Immature natural killer cell (primary cell): ENCODE results near the gene UFSP2. TPM values are rescaled to one million over a fixed set of nuclear protein-coding genes. Genes with fewer than 3 reads are reported as not detected.

Experiments used
- DNase-seq, 3 donors: peaks; one replicate each; pipeline ENCODE4 v3.0.0; 2022; ENCODE audit warnings: mixed read lengths in 1 of 3
- H3K27ac Mint-ChIP-seq, 6 donors: one replicate each; pipeline ENCODE4 v1.8.0; 2020; ENCODE audit warnings: mixed read lengths in 6 of 6, mild to moderate bottlenecking in 5 of 6, inconsistent platforms in 4 of 6, moderate library complexity in 3 of 6
- H3K27me3 Mint-ChIP-seq, 3 donors: one replicate each; pipeline ENCODE4 v1.8.0; 2020 to 2021; ENCODE audit warnings: low read depth in 3 of 3, mild to moderate bottlenecking in 3 of 3, mixed read lengths in 3 of 3, moderate library complexity in 3 of 3, inconsistent platforms in 1 of 3
- H3K36me3 Mint-ChIP-seq, 3 donors: one replicate each; pipeline ENCODE4 v1.8.0; 2020; ENCODE audit warnings: mixed read lengths in 3 of 3, inconsistent platforms in 2 of 3, mild to moderate bottlenecking in 2 of 3
- H3K4me1 Mint-ChIP-seq, 2 donors: one replicate each; pipeline ENCODE4 v1.8.0; 2020; ENCODE audit warnings: inconsistent platforms in 2 of 2, mild to moderate bottlenecking in 2 of 2, mixed read lengths in 2 of 2, moderate library complexity in 1 of 2
- H3K4me3 Mint-ChIP-seq, 5 donors: one replicate each; pipeline ENCODE4 v1.8.0; 2020; ENCODE audit warnings: mild to moderate bottlenecking in 5 of 5, mixed read lengths in 5 of 5, inconsistent platforms in 3 of 5, moderate library complexity in 3 of 5
- H3K9me3 Mint-ChIP-seq, 6 donors: one replicate each; pipeline ENCODE4 v1.8.0; 2020; ENCODE audit warnings: mild to moderate bottlenecking in 6 of 6, mixed read lengths in 6 of 6, inconsistent platforms in 4 of 6, moderate library complexity in 3 of 6
- polyA plus RNA-seq, 3 donors: library from polyadenylated mRNA; unstranded; fragments of 300-500 nt; fragmentation: Illumina TruSeq; gene quantifications; one replicate each; pipeline ENCODE4 v1.2.3, GENCODE V29; 2021

The UFSP2 gene
- polyA plus RNA-seq, 3 donors from 2014 or later = 24.9 to 54.2 (median 31.9) TPM

DNA sequence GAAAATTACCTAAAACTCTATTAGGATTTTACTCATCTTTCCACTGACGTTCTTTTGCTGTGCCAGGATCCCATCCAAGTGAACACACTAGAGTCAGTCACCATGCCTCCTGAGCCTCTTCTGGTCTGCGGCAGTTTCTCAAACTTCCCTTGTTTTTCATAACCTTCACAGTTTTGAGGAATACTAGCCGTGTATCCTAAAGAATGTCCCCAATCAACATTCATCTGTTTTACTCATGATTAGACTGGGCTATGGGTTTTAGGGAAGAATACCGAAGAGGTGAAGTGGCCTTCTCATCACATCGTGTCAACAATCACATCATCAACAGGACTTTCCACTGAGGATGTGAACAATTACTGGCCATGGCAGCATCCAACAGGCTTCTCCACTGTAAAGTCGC is 34.8 kb downstream of the UFSP2 start:
- H3K4me3 Mint-ChIP-seq = no peak overlapping the region

DNA sequence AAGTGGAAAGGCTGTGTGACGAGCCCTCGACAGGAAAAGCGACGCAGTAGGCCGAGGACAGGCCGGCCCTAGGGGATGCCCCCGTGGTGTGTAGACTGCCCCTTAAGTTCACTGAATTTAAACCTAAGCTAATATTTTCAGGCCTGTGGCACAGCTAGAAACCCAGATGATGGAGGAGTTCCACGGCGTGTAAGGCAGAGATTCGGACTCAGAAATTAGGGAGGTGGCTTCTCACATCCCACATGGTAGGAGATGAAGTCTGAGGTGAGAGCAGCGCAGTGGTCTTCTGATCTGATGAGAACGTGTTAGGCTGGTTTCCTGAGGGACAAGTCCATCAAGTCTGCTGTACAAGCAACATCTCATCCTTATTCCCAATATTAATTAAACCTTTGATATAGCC is 37.8 kb downstream of the UFSP2 start:
- DNase-seq = no peak
- Mint-ChIP-seq H3K9me3 (no peaks in the 10 kb centered on the region), H3K36me3 (peaks cover 0 to under 1% (median 0%) of the 10 kb centered on the region in 3 donors), H3K4me3 (no peak overlapping the region), H3K4me1 (peaks cover 9 to 13% of the 10 kb centered on the region in 2 donors), H3K27me3 (peaks cover 3 to 13% (median 13%) of the 10 kb centered on the region in 3 donors), H3K27ac (no peak overlapping the region)

More for the DNA sequence above, 34.8 kb downstream of the UFSP2 start:
- Mint-ChIP-seq H3K9me3 (no peaks in the 10 kb centered on the region), H3K27me3 (peaks cover 2 to 7% (median 7%) of the 10 kb centered on the region in 3 donors), H3K4me1 (peaks cover 13 to 16% of the 10 kb centered on the region in 2 donors), H3K36me3 (no peaks in the 10 kb centered on the region), H3K27ac (no peak overlapping the region)
- DNase-seq = no peak

DNA sequence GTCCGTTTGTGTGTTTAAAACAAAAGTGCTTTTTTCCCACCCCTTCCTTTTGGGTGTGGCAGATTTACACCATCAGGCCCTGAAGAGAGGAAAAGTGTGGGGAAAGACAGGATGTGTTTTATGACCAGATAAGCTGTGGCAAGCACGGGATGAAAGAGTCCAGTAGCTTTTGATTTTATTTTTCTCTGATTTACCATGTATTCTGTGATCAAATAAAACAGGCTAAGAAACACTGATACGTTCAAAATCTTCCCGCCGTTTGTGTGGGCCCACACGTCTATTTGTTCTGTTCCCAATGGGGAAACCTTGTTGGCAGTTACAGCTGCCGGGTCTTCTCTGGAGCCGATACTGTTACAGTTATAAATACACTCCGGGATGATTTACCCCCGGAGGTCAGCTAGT is 40.8 kb downstream of the UFSP2 start:
- Mint-ChIP-seq H3K27ac (no peak overlapping the region), H3K4me3 (peak overlapping the region in 2 of 5 donors; percentile 21 to 56)

DNA sequence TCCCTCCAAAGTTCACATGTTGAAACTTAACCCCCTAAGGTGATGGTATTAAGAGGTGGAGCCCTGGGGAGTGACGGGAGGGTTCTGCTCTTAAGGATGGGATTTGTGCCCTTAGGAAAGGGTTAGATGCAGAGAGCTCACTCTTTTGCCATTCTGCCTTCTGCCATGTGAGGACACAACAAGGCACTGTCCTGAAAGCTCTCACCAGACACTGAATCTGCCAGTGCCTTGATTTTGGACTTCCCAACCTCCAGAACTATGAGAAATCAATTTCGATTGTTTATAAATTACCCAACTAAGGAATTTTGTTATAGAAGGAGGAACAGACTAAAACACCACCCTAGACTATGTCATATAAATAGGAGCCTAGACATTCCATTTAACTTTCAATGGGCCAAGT is 41.7 kb downstream of the UFSP2 start:
- peaks cover 0 to 4% (median 2%) of the 10 kb centered on the region in 6 donors for H3K9me3 Mint-ChIP-seq
- DNase-seq = no peak
- H3K4me3 Mint-ChIP-seq = no peak overlapping the region
- peaks cover 5 to 13% (median 13%) of the 10 kb centered on the region in 3 donors for H3K27me3 Mint-ChIP-seq
- H3K27ac Mint-ChIP-seq = no peak overlapping the region
- peaks cover 0 to 12% (median 8%) of the 10 kb centered on the region in 3 donors for H3K36me3 Mint-ChIP-seq
- H3K4me1 Mint-ChIP-seq = peaks cover 9 to 13% of the 10 kb centered on the region in 2 donors

More for the DNA sequence above, 40.8 kb downstream of the UFSP2 start:
- H3K27me3 Mint-ChIP-seq = peaks cover 3 to 13% (median 13%) of the 10 kb centered on the region in 3 donors
- H3K4me1 Mint-ChIP-seq = peaks cover 9 to 13% of the 10 kb centered on the region in 2 donors
- no peak for DNase-seq
- peaks cover 0 to 12% (median 8%) of the 10 kb centered on the region in 3 donors for H3K36me3 Mint-ChIP-seq
- peaks cover 0 to 4% (median 2%) of the 10 kb centered on the region in 6 donors for H3K9me3 Mint-ChIP-seq

DNA sequence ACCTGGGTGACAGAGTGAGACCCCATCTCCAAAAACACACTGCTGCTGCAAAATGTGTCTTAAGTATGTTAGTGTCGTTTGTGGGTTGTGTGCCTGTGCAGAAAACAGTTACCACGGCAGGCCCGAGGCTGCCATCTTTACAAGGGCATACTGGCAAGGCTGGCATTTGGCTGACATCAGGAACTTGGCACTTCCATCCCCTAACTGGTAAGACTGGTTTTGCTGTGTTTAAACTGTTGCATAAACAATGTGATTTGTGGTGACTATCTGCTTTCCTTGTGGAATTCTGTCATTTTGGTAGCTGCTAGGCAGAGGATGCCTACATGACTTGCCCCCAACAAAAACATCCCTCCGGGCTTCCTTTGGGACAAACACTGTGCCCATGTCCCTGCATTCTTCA is 42.3 kb downstream of the UFSP2 start:
- peaks cover 0 to 4% (median 2%) of the 10 kb centered on the region in 6 donors for H3K9me3 Mint-ChIP-seq
- peaks cover 5 to 13% (median 13%) of the 10 kb centered on the region in 3 donors for H3K27me3 Mint-ChIP-seq
- no peak overlapping the region for H3K4me3 Mint-ChIP-seq
- peaks cover 9 to 13% of the 10 kb centered on the region in 2 donors for H3K4me1 Mint-ChIP-seq
- no peak for DNase-seq
- peaks cover 0 to 12% (median 8%) of the 10 kb centered on the region in 3 donors for H3K36me3 Mint-ChIP-seq
- H3K27ac Mint-ChIP-seq = no peak overlapping the region

DNA sequence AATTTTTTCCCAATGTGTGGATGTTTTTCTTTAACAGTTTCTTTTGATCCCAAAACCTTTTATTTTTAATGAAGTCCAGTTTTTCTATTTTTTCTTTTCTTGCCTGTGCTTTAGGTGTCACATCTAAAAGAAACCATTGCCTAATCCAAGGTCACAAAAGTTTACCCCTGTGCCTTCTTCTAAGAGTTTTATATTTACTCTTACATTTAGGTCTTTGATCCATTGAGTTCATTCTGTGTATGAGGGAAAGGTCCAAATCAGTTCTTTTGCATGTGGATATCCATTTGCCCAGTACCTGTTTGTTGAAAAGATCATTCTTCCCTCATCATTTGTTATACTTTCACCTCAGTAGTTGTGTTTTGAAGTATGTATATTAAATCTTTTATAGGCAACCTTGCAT is 43.0 kb downstream of the UFSP2 start:
- DNase-seq = no peak
- Mint-ChIP-seq H3K4me3 (no peak overlapping the region), H3K27me3 (peaks cover 3 to 13% (median 10%) of the 10 kb centered on the region in 3 donors), H3K4me1 (peaks cover 9 to 13% of the 10 kb centered on the region in 2 donors), H3K36me3 (peaks cover 0 to 12% (median 8%) of the 10 kb centered on the region in 3 donors), H3K9me3 (peaks cover 0 to 4% (median 2%) of the 10 kb centered on the region in 6 donors), H3K27ac (no peak overlapping the region)

DNA sequence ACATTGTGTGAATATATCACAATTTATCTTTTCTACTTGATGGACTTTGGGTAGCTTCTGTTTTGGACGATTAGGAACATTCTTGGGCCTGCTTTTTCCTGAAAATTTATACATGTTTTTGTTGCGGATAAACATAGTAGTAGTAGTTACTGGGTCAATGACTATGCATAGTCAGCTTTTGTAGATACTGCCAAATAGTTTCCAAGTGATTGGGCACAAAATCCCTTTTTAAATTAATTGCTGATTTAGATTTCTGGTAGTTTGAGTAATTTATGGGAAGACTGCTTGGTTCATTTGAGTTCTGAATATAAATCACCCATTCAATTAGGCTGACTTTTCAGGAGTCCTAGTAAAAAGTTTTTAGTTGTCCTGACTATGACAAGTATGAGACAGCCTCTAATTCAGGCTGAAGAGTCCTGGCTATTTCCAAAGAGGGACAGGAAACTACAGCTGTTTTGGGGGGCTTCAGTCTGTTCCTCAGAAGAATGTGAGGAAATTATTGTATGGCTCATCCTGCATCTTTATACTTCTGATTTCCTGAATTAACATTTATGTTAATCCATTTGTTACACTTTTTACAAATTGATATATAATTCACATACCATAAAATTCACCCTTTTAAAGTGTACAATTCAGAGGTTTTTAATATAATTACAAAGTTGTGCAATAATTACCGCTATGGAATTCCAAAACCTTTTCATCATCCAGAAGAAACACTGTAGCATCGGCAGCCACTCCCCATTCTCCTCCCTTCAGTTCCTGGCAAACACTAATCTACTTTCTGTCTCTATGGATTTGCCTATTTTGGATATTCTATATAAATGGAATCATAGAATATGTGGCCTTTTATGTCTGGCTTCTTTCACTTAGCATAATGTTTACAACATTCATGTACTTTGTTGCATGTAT is 44.2 kb downstream of the UFSP2 start:
- Mint-ChIP-seq H3K4me3 (no peak overlapping the region), H3K27me3 (peaks cover 2 to 12% (median 10%) of the 10 kb centered on the region in 3 donors)

DNA sequence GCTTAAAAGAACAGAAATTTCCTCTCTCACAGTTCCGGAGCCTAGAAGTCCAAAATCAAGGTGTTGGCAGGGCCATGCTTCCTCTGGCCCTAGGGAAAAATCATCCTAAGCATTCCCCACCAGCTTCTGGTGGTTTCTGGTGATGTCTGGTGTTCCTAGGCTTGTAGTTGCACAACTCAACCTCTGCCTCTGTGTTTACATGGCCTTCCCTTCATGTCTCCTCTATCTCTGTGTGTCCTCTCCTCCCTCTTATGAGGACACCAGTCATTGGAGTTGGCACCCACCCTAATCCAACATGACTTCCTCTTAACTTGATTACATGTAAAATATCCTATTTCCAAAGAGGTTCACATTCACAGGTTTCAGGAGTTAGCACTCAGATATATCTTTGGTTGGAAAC is 45.4 kb downstream of the UFSP2 start:
- H3K4me3 Mint-ChIP-seq = no peak overlapping the region
- H3K27me3 Mint-ChIP-seq = peaks cover 2 to 9% (median 4%) of the 10 kb centered on the region in 3 donors
- no peak for DNase-seq
- peaks cover 9 to 12% of the 10 kb centered on the region in 2 donors for H3K4me1 Mint-ChIP-seq
- H3K36me3 Mint-ChIP-seq = peaks cover 0 to 12% (median 8%) of the 10 kb centered on the region in 3 donors
- H3K27ac Mint-ChIP-seq = no peak overlapping the region
- H3K9me3 Mint-ChIP-seq = peaks cover 0 to 4% (median 2%) of the 10 kb centered on the region in 6 donors

More for the DNA sequence above, 44.2 kb downstream of the UFSP2 start:
- Mint-ChIP-seq H3K27ac (no peak overlapping the region), H3K9me3 (peaks cover 0 to 4% (median 2%) of the 10 kb centered on the region in 6 donors), H3K4me1 (peaks cover 9 to 13% of the 10 kb centered on the region in 2 donors), H3K36me3 (peaks cover 0 to 12% (median 8%) of the 10 kb centered on the region in 3 donors)
- DNase-seq = no peak

DNA sequence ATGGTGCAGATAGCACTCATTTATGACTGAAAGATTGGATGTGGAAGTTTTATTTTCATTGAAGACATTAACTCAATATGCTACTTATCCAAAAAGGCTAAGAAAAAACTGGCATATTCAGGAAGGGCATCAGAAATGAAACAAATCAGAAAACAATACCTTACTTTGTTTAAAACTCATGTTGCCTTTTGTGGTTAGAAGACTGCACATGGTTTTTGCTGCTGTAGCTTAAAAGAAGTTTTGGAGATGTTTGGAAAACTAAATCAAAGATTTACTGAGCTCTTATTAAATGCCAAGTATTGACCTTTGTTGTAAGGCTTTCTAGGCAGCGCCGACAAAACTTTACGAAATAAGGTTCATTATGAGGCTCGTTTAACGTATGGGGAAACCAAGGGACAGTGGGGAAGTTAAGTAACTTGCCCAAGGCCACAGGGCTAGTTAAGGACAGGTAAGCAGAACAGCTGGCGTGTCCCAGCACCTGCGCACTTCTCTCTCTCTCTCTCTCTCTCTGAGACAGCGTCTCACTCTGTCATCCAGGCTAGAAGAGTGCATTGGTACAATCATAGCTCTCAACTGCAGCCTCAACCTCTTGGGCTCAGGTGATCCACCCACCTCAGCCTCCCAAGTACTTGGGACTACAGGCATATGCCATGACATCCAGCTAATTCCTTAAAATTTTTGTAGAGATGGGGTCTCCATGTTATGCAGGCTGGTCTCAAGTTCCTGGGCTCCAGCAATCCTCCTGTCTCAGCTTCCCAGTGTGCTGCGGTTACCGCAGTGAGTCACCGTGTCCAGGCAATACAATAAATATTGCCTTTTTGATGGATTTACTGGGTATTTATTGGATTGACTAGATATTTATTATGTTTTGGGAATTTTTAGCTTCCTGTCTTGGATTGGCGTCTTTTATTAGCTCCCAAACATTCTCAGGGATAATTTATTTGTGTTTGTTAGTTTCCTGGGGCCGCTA is 46.2 kb downstream of the UFSP2 start:
- peaks cover 0 to 8% (median 2%) of the 10 kb centered on the region in 3 donors for H3K27me3 Mint-ChIP-seq
- H3K4me3 Mint-ChIP-seq = no peak overlapping the region
- peaks cover 3 to 5% of the 10 kb centered on the region in 2 donors for H3K4me1 Mint-ChIP-seq
- H3K27ac Mint-ChIP-seq = no peak overlapping the region
- peaks cover 0 to 12% (median 8%) of the 10 kb centered on the region in 3 donors for H3K36me3 Mint-ChIP-seq
- peaks cover 0 to 4% (median 2%) of the 10 kb centered on the region in 6 donors for H3K9me3 Mint-ChIP-seq
- no peak for DNase-seq

DNA sequence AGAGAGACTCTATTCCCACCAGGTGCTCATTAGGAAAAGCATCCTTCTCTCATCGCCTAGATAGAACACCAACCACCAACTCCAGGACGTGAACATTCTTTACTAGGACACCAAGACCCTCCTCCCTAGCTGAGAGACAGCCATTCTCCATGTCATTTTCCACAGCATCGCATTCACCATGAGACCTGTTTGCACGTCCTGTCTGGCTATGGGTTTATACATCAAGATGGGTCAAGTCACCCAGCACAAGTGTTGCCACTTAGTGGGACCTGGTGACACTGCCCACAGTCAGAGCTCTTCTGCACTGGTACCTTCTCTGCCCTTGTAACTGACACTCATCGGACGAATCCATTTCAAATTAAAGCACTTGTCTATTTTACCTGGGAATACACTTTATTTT is 47.5 kb downstream of the UFSP2 start:
- H3K4me1 Mint-ChIP-seq = no peaks in the 10 kb centered on the region
- peaks cover 0 to 2% (median 0%) of the 10 kb centered on the region in 3 donors for H3K27me3 Mint-ChIP-seq
- H3K27ac Mint-ChIP-seq = no peak overlapping the region
- no peak for DNase-seq
- H3K36me3 Mint-ChIP-seq = peaks cover 0 to 12% (median 8%) of the 10 kb centered on the region in 3 donors
- peaks cover 0 to 4% (median 2%) of the 10 kb centered on the region in 6 donors for H3K9me3 Mint-ChIP-seq
- H3K4me3 Mint-ChIP-seq = no peak overlapping the region

DNA sequence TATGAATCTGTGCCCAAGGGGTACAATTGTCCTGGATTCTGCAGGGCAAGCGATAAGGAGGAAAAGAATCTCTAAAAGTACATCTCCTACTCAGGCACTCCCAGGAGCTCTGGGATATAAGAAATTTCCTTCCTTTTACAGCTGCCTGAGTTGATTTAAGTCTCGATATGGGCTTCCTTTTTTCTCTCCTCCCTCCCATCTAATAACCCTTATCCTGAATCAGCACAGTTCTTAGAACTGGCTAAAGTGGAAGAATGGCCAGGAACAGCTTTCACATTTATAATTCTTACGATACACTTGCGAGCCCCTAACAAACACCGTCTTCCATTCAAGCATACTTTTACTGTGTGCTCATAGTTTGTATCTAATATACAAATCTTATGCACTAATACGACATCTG is 51.2 kb downstream of the UFSP2 start:
- H3K4me3 Mint-ChIP-seq = no peak overlapping the region
- H3K9me3 Mint-ChIP-seq = no peaks in the 10 kb centered on the region
- no peak for DNase-seq
- no peaks in the 10 kb centered on the region for H3K4me1 Mint-ChIP-seq
- H3K27ac Mint-ChIP-seq = no peak overlapping the region
- H3K36me3 Mint-ChIP-seq = peaks cover 0 to 20% (median 10%) of the 10 kb centered on the region in 3 donors
- peaks cover 0 to 2% (median 0%) of the 10 kb centered on the region in 3 donors for H3K27me3 Mint-ChIP-seq

DNA sequence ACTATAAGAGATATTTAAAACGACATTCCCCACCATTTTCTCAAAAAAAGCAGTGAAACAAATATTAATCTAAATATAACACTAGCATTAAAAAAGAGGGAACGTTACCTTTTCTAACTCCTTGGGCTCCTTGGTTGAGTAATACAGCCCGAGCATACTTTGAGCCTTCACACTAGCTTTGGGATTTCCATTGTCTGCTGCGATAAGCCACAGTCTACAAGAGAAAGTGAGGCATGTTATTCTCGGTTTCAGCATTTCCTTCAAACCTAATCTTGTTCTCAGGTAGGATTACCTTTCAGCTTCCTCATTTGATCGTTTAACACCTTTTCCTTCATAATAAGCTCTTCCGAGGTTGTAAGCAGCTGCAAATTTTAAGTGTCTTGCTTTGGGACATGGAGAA is 51.7 kb downstream of the UFSP2 start:
- H3K27me3 Mint-ChIP-seq = no peaks in the 10 kb centered on the region
- H3K9me3 Mint-ChIP-seq = no peaks in the 10 kb centered on the region
- no peaks in the 10 kb centered on the region for H3K4me1 Mint-ChIP-seq
- no peak overlapping the region for H3K4me3 Mint-ChIP-seq
- no peak overlapping the region for H3K27ac Mint-ChIP-seq
- H3K36me3 Mint-ChIP-seq = peaks cover 0 to 20% (median 10%) of the 10 kb centered on the region in 3 donors
- no peak for DNase-seq

DNA sequence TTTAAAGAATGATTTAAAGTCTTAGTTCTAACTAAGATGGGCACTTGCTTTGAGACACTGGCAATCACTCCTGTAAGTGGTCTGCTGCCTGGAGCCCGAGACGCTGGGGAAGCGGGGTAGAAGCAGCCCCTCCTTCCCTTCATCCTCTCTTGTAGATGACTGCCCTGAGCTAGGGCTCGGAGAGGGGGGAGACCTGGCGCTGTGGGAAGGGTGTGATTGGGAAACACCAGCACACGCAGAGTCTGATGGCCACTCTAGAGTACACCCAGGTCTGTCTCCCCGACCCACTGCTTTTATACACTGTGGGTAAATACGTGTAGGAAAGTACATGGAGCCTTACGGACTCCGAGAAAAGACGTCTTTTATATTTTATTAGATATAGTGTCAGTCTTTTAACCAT is 54.1 kb downstream of the UFSP2 start:
- H3K4me3 Mint-ChIP-seq = no peak overlapping the region
- H3K27ac Mint-ChIP-seq = no peak overlapping the region
- no peaks in the 10 kb centered on the region for H3K4me1 Mint-ChIP-seq
- H3K36me3 Mint-ChIP-seq = peaks cover 0 to 20% (median 10%) of the 10 kb centered on the region in 3 donors
- no peaks in the 10 kb centered on the region for H3K9me3 Mint-ChIP-seq
- no peak for DNase-seq
- H3K27me3 Mint-ChIP-seq = no peaks in the 10 kb centered on the region
